ENCODE results near the gene PRICKLE2. TPM values are rescaled to one million over a fixed set of nuclear protein-coding genes. Genes with fewer than 3 reads are reported as not detected.

Gene PRICKLE2
- total and polyA plus RNA-seq, 2 donors (not counting 3 experiments of a cell fraction or from before 2014, with no cell fraction given), result 3.0 to 7.1 TPM

DNA sequence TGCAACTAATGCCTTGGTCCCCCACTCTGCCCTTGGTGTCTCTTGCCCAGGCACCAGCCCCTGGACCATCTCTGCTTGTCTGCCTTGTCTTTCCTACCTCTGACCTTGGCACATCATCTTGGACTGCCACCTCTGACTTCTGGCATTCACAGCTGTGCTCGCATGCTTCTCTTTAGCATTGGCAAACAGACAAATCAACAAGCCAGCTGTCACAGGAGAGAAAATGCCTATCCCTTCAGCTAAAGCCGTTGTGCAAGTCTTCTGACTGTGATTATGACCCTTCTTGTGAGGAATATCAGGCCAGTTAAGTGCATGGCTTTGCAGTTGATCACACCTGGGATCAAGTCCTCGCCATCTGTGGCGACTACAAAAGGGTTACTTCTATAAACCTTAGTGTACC, 84.6 kb downstream of the PRICKLE2 start:
- no peak for TF ChIP-seq POLR2A (IDR thresholded peaks at IDR 0.05; ENCODE audit: low read depth, low read length)
- no peak for TF ChIP-seq POLR2AphosphoS5 (IDR thresholded peaks at IDR 0.05; ENCODE audit: insufficient read depth, low read depth, low read length)
- no peak for TF ChIP-seq GATA2 (IDR thresholded peaks at IDR 0.05; ENCODE audit: insufficient read depth, insufficient read length, low read depth, low read length)
- TF ChIP-seq EZH2 (IDR thresholded peaks at IDR 0.05; ENCODE audit: borderline replicate concordance, low read depth, low read length, severe bottlenecking), result no peak
- TF ChIP-seq FOS (IDR thresholded peaks at IDR 0.05; ENCODE audit: borderline replicate concordance, insufficient read depth, low read length), result no peak
- TF ChIP-seq, protein P1, sequence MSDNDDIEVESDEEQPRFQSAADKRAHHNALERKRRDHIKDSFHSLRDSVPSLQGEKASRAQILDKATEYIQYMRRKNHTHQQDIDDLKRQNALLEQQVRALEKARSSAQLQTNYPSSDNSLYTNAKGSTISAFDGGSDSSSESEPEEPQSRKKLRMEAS (IDR thresholded peaks at IDR 0.05; ENCODE audit: insufficient read depth, insufficient read length), result no peak
- no peak for TF ChIP-seq MYC (IDR thresholded peaks at IDR 0.05; ENCODE audit: low read depth, low read length)
- TF ChIP-seq CTCF (IDR thresholded peaks at IDR 0.05; ENCODE audit: extremely low read depth in 1 of 2, insufficient read depth in 1 of 2, low read depth in 1 of 2, low read length in 2 of 2), result no peak
- no peak for TF ChIP-seq JUN (IDR thresholded peaks at IDR 0.05; ENCODE audit: borderline replicate concordance, insufficient read depth, insufficient read length, low read depth)
- FAIRE-seq (no peak), DNase-seq (ENCODE audit: low read depth, low spot score) (no peak)
- BruUV-seq (replicated peaks), result no TSS peak
- Histone ChIP-seq H3K27me3 (ENCODE audit: control insufficient read depth in 2 of 2, insufficient read depth in 2 of 2, low read length in 2 of 2) (no peaks in the 10 kb centered on the region), H4K20me1 (replicated peaks; ENCODE audit: control insufficient read depth, extremely low read depth, insufficient read depth, low read length) (no peaks in the 10 kb centered on the region), H3K9ac (replicated peaks; ENCODE audit: extremely low read depth, insufficient read depth, low read length) (no peak overlapping the region), H3K36me3 (ENCODE audit: control insufficient read depth in 2 of 2, extremely low read depth in 1 of 2, insufficient read depth in 2 of 2, low read length in 2 of 2) (peaks cover 0 to 2% of the 10 kb centered on the region in 2 experiments), H3K9me1 (replicated peaks; ENCODE audit: control insufficient read depth, extremely low read depth, insufficient read depth, low read length) (no peaks in the 10 kb centered on the region), H3K4me1 (ENCODE audit: control insufficient read depth, extremely low read depth, insufficient read depth, low read length) (no peaks in the 10 kb centered on the region), H3K4me3 (replicated peaks in 1 of 3; ENCODE audit: insufficient read depth in 1 of 3, low read depth in 1 of 3, low read length in 3 of 3) (no peak overlapping the region), H3K27ac (ENCODE audit: insufficient read depth, low read depth, low read length) (no peak overlapping the region), H3K9me3 (replicated peaks; ENCODE audit: control insufficient read depth, insufficient read depth, low read length) (no peaks in the 10 kb centered on the region), H3K79me2 (ENCODE audit: control insufficient read depth, insufficient read depth, low read length) (no peaks in the 10 kb centered on the region), H3K4me2 (ENCODE audit: insufficient read depth, low read length) (no peak overlapping the region), H2AFZ (ENCODE audit: low read depth, low read length) (no peak overlapping the region)
- ChIA-PET POLR2A (no interaction called here), CTCF (interaction anchor here (1.1 kb wide), 1 partner anchor 187 kb away, joined by 3 read pairs; no protein-coding TSS in a partner anchor)
- intact Hi-C loops (cut with micrococcal nuclease), result no loop called here
- dilution Hi-C loops (cut with MboI; ENCODE audit: extremely low pct_ligation_motif_present, low sequenced_read_pairs), result no loop called here
